H9 (cell line): Measurements from ENCODE around the gene RHOJ. TPM values are rescaled to one million over a fixed set of nuclear protein-coding genes. Genes with fewer than 3 reads are reported as not detected.

Experiments used
- DNase-seq: peaks from one replicate; pipeline ENCODE4 v3.0.0-alpha.2; 2017
- H2AFZ ChIP-seq: one replicate; pipeline ENCODE4 v1.6.1; 2013; ENCODE audit warnings: mild to moderate bottlenecking, low read length, control low read depth, moderate library complexity
- H2AK5ac ChIP-seq: 2 replicates; pipeline ENCODE4 v1.6.1; 2013; ENCODE audit warnings: low read length, control low read depth, mixed read lengths; ENCODE audit not compliant: insufficient read length
- H2BK120ac ChIP-seq: one replicate; pipeline ENCODE4 v1.6.1; 2013; ENCODE audit warnings: low read depth, mild to moderate bottlenecking, low read length, control low read depth, inconsistent platforms; ENCODE audit not compliant: poor library complexity, severe bottlenecking
- H2BK12ac ChIP-seq: 2 replicates; pipeline ENCODE4 v1.6.1; 2013; ENCODE audit warnings: low read length, control low read depth, mixed read lengths, low read depth; ENCODE audit not compliant: insufficient read length
- H2BK15ac ChIP-seq: 2 replicates; pipeline ENCODE4 v1.6.1; 2013; ENCODE audit warnings: low read depth, low read length, control low read depth
- H2BK20ac ChIP-seq: one replicate; pipeline ENCODE4 v1.6.1; 2013; ENCODE audit warnings: low read depth, mild to moderate bottlenecking, low read length, control low read depth, inconsistent platforms; ENCODE audit not compliant: poor library complexity, severe bottlenecking
- H2BK5ac ChIP-seq: 2 replicates; pipeline ENCODE4 v1.6.1; 2013; ENCODE audit warnings: low read length, control low read depth, mixed read lengths; ENCODE audit not compliant: insufficient read length
- H3K14ac ChIP-seq: 2 replicates; pipeline ENCODE4 v1.6.1; 2013; ENCODE audit warnings: low read length, control low read depth; ENCODE audit not compliant: insufficient read depth
- H3K18ac ChIP-seq: 2 replicates; pipeline ENCODE4 v1.6.1; 2013; ENCODE audit warnings: low read depth, mild to moderate bottlenecking, mixed read lengths, low read length, control low read depth; ENCODE audit not compliant: insufficient read length
- H3K23ac ChIP-seq: 2 replicates; pipeline ENCODE4 v1.6.1; 2013; ENCODE audit warnings: low read length, control low read depth, mixed read lengths, low read depth; ENCODE audit not compliant: insufficient read length
- H3K23me2 ChIP-seq: 2 replicates; pipeline ENCODE4 v1.6.1; 2013; ENCODE audit warnings: low read depth, mild to moderate bottlenecking, mixed read lengths, low read length, control low read depth; ENCODE audit not compliant: insufficient read length, poor library complexity, severe bottlenecking
- H3K27ac ChIP-seq: 2 replicates; pipeline ENCODE4 v1.5.1; 2013; ENCODE audit warnings: low read length, control low read depth, mixed read lengths, low read depth; ENCODE audit not compliant: insufficient read length
- H3K27me3 ChIP-seq: 2 replicates; pipeline ENCODE4 v1.6.1; 2013; ENCODE audit warnings: low read length, control low read depth, inconsistent platforms; ENCODE audit not compliant: insufficient read depth
- H3K4ac ChIP-seq: 2 replicates; pipeline ENCODE4 v1.6.1; 2013; ENCODE audit warnings: low read depth, mild to moderate bottlenecking, control low read depth, inconsistent platforms, low read length, moderate library complexity
- H3K4me1 ChIP-seq: 2 replicates; pipeline ENCODE4 v1.6.1; 2013; ENCODE audit warnings: low read length, control low read depth, inconsistent platforms; ENCODE audit not compliant: insufficient read depth
- H3K4me2 ChIP-seq: 2 replicates; pipeline ENCODE4 v1.6.1; 2013; ENCODE audit warnings: low read length, control low read depth, mixed read lengths; ENCODE audit not compliant: insufficient read length, insufficient read depth
- H3K56ac ChIP-seq: 2 replicates; pipeline ENCODE4 v1.6.1; 2013; ENCODE audit warnings: low read depth, mild to moderate bottlenecking, mixed read lengths, low read length, control low read depth; ENCODE audit not compliant: insufficient read length
- H3K79me1 ChIP-seq: 2 replicates; pipeline ENCODE4 v1.6.1; 2013; ENCODE audit warnings: low read depth, mild to moderate bottlenecking, moderate library complexity, low read length, control low read depth, inconsistent platforms; ENCODE audit not compliant: insufficient read depth, poor library complexity, severe bottlenecking
- H3K79me2 ChIP-seq: 2 replicates; pipeline ENCODE4 v1.6.1; 2013; ENCODE audit warnings: low read length, control low read depth, inconsistent platforms; ENCODE audit not compliant: insufficient read depth
- H3K9ac ChIP-seq: 2 replicates; pipeline ENCODE4 v1.6.1; 2013; ENCODE audit warnings: low read length, control low read depth, mixed read lengths; ENCODE audit not compliant: insufficient read length; ENCODE audit errors: extremely low read depth
- H3K9me3 ChIP-seq: one replicate; pipeline ENCODE4 v1.6.1; 2013; ENCODE audit warnings: low read depth, low read length, inconsistent platforms; ENCODE audit not compliant: control insufficient read depth
- H3T11ph ChIP-seq: one replicate; pipeline ENCODE4 v1.6.1; 2013; ENCODE audit warnings: mild to moderate bottlenecking, low read length, control low read depth, inconsistent platforms
- H4K20me1 ChIP-seq: one replicate; pipeline ENCODE4 v1.6.1; 2013; ENCODE audit not compliant: control insufficient read depth, insufficient read length, insufficient read depth
- H4K5ac ChIP-seq: 2 replicates; pipeline ENCODE4 v1.6.1; 2013; ENCODE audit warnings: low read depth, mild to moderate bottlenecking, mixed read lengths, low read length, control low read depth; ENCODE audit not compliant: insufficient read length
- H4K8ac ChIP-seq: replicated peaks from 2 replicates; pipeline ENCODE4 v1.6.1; 2013; ENCODE audit warnings: low read length, control low read depth, mixed read lengths, low read depth; ENCODE audit not compliant: insufficient read length
- H4K91ac ChIP-seq: 2 replicates; pipeline ENCODE4 v1.6.1; 2013; ENCODE audit warnings: low read depth, mild to moderate bottlenecking, moderate library complexity, mixed read lengths, low read length, control low read depth; ENCODE audit not compliant: insufficient read length
- H3K27ac Mint-ChIP-seq, 3 experiments: 2 replicates in 2 of 3; 3 replicates in 1 of 3; pipeline ENCODE4 v1.8.0; 2020 to 2021; ENCODE audit warnings: mixed read lengths in 3 of 3, mild to moderate bottlenecking in 1 of 3, moderate library complexity in 1 of 3
- H3K27me3 Mint-ChIP-seq: 2 replicates; pipeline ENCODE4 v1.8.0; 2021; ENCODE audit warnings: low read depth, mild to moderate bottlenecking, moderate library complexity, mixed read lengths
- H3K36me3 Mint-ChIP-seq, 3 experiments: 2 replicates in 2 of 3; 3 replicates in 1 of 3; pipeline ENCODE4 v1.8.0; 2020 to 2021; ENCODE audit warnings: low read depth in 3 of 3, mixed read lengths in 3 of 3; ENCODE audit not compliant: insufficient read depth in 1 of 3
- H3K4me1 Mint-ChIP-seq, 2 experiments: 2 replicates each; pipeline ENCODE4 v1.8.0; 2020; ENCODE audit warnings: mixed read lengths in 2 of 2
- H3K4me3 Mint-ChIP-seq, 2 experiments: 2 replicates in 1 of 2; 3 replicates in 1 of 2; pipeline ENCODE4 v1.8.0; 2020 to 2021; ENCODE audit warnings: mild to moderate bottlenecking in 2 of 2, mixed read lengths in 2 of 2, moderate library complexity in 1 of 2
- H3K9me3 Mint-ChIP-seq, 2 experiments: 2 replicates in 1 of 2; 3 replicates in 1 of 2; pipeline ENCODE4 v1.8.0; 2020; ENCODE audit warnings: mild to moderate bottlenecking in 2 of 2, mixed read lengths in 2 of 2, moderate library complexity in 1 of 2
- CTCF ChIP-seq: fragments of 200-600 bp; sonication (generic); conservative IDR thresholded peaks from 3 replicates; pipeline ENCODE4 v1.8.0; 2021; ENCODE audit warnings: antibody characterized with exemption, mild to moderate bottlenecking
- WGBS: extraction: QIAGEN DNeasy Blood & Tissue Kit; methylation state at CpG from one replicate; pipeline ENCODE4 v1.1.7; 2013; ENCODE audit warnings: missing lambda C conversion rate, low lambda C conversion rate, mixed read lengths; ENCODE audit not compliant: insufficient read length; ENCODE audit errors: extremely low coverage; 5-methylcytosine and 5-hydroxymethylcytosine counted together
- total RNA-seq: library from RNA; stranded (reverse); gene quantifications from 2 replicates; pipeline ENCODE4 v1.2.1, GENCODE V29; 2021

Gene RHOJ
- total RNA-seq, 1 experiment from 2014 or later, result not detected

GRCh38 chr14:63200035-63200740 is 4.1 kb upstream of the RHOJ start:
- Histone ChIP-seq H4K8ac (no peak overlapping the region), H3K9me3 (peaks cover under 1% of the 10 kb centered on the region), H3K4ac (no peak overlapping the region), H3T11ph (no peak overlapping the region), H4K20me1 (no peaks in the 10 kb centered on the region), H3K9ac (no peak overlapping the region), H3K27ac (no peak overlapping the region), H3K23me2 (no peaks in the 10 kb centered on the region), H2AK5ac (no peak overlapping the region), H3K27me3 (no peaks in the 10 kb centered on the region), H3K4me1 (peaks cover 3% of the 10 kb centered on the region; the same call in 1 of the 2 replicates), H3K79me2 (no peaks in the 10 kb centered on the region), H3K14ac (no peak overlapping the region), H4K5ac (no peak overlapping the region), H4K91ac (no peak overlapping the region), H2BK20ac (no peak overlapping the region), H2BK120ac (no peak overlapping the region), H2BK5ac (no peak overlapping the region), H3K56ac (no peak overlapping the region), H3K4me2 (no peak overlapping the region), H2BK12ac (no peak overlapping the region), H3K23ac (no peak overlapping the region), H2BK15ac (no peak overlapping the region), H3K79me1 (no peaks in the 10 kb centered on the region), H3K18ac (no peak overlapping the region), H2AFZ (no peak overlapping the region)
- no peak for TF ChIP-seq CTCF
- no peak overlapping the region for H3K4me3 Mint-ChIP-seq
- peaks cover 3 to 5% (median 4%) of the 10 kb centered on the region in 3 experiments; a peak in 5 of 7 replicates for H3K36me3 Mint-ChIP-seq
- no peak for DNase-seq
- H3K27me3 Mint-ChIP-seq, result no peaks in the 10 kb centered on the region
- no peaks in the 10 kb centered on the region for H3K4me1 Mint-ChIP-seq
- no CpG with 5 or more reads among the region's 5 CpGs for WGBS
- H3K27ac Mint-ChIP-seq, result no peak overlapping the region
- H3K9me3 Mint-ChIP-seq, result peaks cover 3 to 11% of the 10 kb centered on the region in 2 experiments
